Bladder microvascular endothelial cell (primary cell): ENCODE results near the gene SUMO4. TPM values are rescaled to one million over a fixed set of nuclear protein-coding genes. Genes with fewer than 3 reads are reported as not detected.

Experiments used
- total RNA-seq: library from RNA; depleted of rRNA; stranded (reverse); fragments of >200 nt; gene quantifications from 2 replicates; pipeline ENCODE4 v1.2.3, GENCODE V29; 2014

SUMO4 gene
- 0.65 and 4.3 TPM in 2 replicates for total RNA-seq

DNA sequence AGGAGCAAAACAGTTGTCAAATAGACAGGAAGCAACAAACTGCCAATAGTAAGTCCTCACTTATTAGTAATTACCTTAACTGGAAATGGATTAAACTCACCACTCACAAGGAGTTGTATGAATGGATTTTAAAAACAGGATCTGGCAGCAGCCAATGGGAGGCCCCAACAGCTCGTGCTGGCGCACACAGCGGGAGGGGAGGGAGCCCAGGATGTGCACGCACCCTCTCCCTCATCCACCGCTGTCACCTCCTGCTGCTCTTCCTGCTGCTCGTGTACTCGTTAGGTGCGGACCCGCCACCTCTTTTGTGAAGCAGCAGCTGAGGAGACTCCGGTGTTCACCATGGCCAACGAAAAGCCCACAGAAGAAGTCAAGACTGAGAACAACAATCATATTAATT is at the start of gene SUMO4:
Gene SUMO4, plus strand, starts transcription at position 213 of the 400 bp plus-strand sequence. Its CDS starts 130 bp downstream, at position 343.

Other genes with a start within 250 kb of the SUMO4 start
- 10.4 and 25.9 TPM in 2 replicates for gene TAB2, start 82.5 kb upstream of the SUMO4 start, total RNA-seq
- gene ZC3H12D, start 84.8 kb downstream of the SUMO4 start, total RNA-seq: 0.16 TPM in 1 of 2 replicates, not detected in the other
- 16.2 and 31.0 TPM in 2 replicates for gene PPIL4, start 145.8 kb downstream of the SUMO4 start, total RNA-seq
- gene GINM1, start 166.1 kb downstream of the SUMO4 start, total RNA-seq: 29.8 and 48.5 TPM in 2 replicates
- gene KATNA1, start 248.5 kb downstream of the SUMO4 start, total RNA-seq: 20.4 and 23.9 TPM in 2 replicates